HCT116 (cell line): ENCODE data around the gene PROX1.

ENCODE experiments used
- CTCF ChIP-seq, 3 experiments: fragments of 200-600 bp in 1 of 3; sonication (generic) in 1 of 3; IDR thresholded peaks in 2 of 3; conservative IDR thresholded peaks in 1 of 3; 2 replicates each; pipeline ENCODE4 v1.5.1; 2012 to 2017; ENCODE audit warnings: low read depth in 2 of 3, low read length in 2 of 3, antibody characterized with exemption in 1 of 3, borderline replicate concordance in 1 of 3, control low read depth in 1 of 3, mild to moderate bottlenecking in 1 of 3, mixed read lengths in 1 of 3, mixed run types in 1 of 3, moderate library complexity in 1 of 3; ENCODE audit not compliant: insufficient read depth in 1 of 3
- EZH2phosphoT487 ChIP-seq: fragments of 200-600 bp; IDR thresholded peaks from 2 replicates; pipeline ENCODE4 v1.6.1; 2018; ENCODE audit warnings: antibody characterized with exemption, borderline replicate concordance
- POLR2A ChIP-seq: IDR thresholded peaks from 2 replicates; pipeline ENCODE4 v1.7.0; 2011; ENCODE audit warnings: borderline replicate concordance; ENCODE audit not compliant: insufficient read depth, insufficient read length; ENCODE audit errors: extremely low read depth
- YY1 ChIP-seq: IDR thresholded peaks from 2 replicates; pipeline ENCODE4 v1.6.1; 2011; ENCODE audit warnings: low read length, low read depth, moderate library complexity, mild to moderate bottlenecking; ENCODE audit not compliant: insufficient replicate concordance; ENCODE audit errors: extremely low read depth

GRCh38 chr1:213997772-213998107 is 10.0 kb downstream of the PROX1 start:
- TF ChIP-seq YY1, result no peak
- no peak for TF ChIP-seq CTCF (IDR thresholded peaks at IDR 0.05 in 2 of 3, conservative IDR thresholded peaks at IDR 0.05 in 1 of 3; ENCODE audit: borderline replicate concordance in 1 of 3, insufficient read depth in 1 of 3, low read depth in 2 of 3, low read length in 2 of 3)
- TF ChIP-seq EZH2phosphoT487, result no peak
- no peak for TF ChIP-seq POLR2A
